Measurements from ENCODE around the gene DQX1. TPM values are rescaled to one million over a fixed set of nuclear protein-coding genes. Genes with fewer than 3 reads are reported as not detected.

Gene DQX1
- total and polyA plus RNA-seq, 9 of the 15 experiments (the other 6 are each of a cell fraction or from before 2014, with no cell fraction given), result 0.04 to 0.38 (median 0.18) TPM; not detected in 1

DNA sequence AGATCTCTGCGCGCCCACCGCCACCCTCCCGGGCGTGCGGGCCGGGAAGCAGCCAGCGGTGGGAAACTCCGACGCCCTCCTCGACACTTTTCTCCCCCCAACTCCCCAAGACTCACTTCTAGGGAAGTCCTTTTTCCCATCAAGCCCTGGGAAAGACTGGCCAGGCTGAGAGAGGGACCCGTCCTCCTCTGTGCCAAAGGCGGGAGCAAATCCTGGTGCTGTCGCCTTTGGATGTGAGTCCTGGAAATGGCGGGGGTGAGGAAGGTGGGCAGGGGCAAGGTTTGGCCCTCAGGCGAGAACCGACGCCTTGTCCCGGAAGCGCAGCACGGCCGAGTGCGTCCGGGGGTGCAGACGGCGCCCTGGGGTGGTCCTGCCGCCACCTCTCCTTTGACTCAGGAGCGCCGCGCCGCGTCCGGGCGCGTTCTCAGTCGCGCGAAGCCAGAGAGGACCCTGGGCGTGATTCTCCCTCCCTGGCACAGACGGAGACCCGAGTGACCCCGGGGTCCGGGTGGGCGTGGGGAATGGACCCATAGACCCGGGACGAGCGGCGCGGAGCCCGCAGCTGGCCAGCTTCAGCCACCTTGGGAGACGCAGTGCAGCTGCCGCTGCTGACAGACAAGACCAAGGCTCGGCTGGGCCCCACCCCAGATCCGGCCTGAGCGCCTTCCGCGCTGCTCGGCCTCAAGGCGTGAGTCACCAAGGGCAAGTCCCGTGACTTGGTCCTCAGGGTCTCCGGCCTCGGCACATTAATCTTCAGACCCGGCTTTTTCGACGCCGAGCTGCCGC, 23.1 kb downstream of the DQX1 start (continued):
- TF ChIP-seq, protein P1, sequence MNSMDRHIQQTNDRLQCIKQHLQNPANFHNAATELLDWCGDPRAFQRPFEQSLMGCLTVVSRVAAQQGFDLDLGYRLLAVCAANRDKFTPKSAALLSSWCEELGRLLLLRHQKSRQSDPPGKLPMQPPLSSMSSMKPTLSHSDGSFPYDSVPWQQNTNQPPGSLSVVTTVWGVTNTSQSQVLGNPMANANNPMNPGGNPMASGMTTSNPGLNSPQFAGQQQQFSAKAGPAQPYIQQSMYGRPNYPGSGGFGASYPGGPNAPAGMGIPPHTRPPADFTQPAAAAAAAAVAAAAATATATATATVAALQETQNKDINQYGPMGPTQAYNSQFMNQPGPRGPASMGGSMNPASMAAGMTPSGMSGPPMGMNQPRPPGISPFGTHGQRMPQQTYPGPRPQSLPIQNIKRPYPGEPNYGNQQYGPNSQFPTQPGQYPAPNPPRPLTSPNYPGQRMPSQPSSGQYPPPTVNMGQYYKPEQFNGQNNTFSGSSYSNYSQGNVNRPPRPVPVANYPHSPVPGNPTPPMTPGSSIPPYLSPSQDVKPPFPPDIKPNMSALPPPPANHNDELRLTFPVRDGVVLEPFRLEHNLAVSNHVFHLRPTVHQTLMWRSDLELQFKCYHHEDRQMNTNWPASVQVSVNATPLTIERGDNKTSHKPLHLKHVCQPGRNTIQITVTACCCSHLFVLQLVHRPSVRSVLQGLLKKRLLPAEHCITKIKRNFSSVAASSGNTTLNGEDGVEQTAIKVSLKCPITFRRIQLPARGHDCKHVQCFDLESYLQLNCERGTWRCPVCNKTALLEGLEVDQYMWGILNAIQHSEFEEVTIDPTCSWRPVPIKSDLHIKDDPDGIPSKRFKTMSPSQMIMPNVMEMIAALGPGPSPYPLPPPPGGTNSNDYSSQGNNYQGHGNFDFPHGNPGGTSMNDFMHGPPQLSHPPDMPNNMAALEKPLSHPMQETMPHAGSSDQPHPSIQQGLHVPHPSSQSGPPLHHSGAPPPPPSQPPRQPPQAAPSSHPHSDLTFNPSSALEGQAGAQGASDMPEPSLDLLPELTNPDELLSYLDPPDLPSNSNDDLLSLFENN (IDR thresholded peaks at IDR 0.05; ENCODE audit: low read depth in 2 of 2, low read length in 2 of 2), result no peak
- TF ChIP-seq SIN3B (IDR thresholded peaks at IDR 0.05; ENCODE audit: low read depth), result no peak
- TF ChIP-seq, protein P2, sequence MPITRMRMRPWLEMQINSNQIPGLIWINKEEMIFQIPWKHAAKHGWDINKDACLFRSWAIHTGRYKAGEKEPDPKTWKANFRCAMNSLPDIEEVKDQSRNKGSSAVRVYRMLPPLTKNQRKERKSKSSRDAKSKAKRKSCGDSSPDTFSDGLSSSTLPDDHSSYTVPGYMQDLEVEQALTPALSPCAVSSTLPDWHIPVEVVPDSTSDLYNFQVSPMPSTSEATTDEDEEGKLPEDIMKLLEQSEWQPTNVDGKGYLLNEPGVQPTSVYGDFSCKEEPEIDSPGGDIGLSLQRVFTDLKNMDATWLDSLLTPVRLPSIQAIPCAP (CRISPR knock-in tag; IDR thresholded peaks at IDR 0.05; ENCODE audit: borderline replicate concordance), result no peak
- TF ChIP-seq EP300 (IDR thresholded peaks at IDR 0.05; ENCODE audit: low read length), result 0 out of 2 replicates have a peak, but pooled peaks have one; percentile 20
- no peak for TF ChIP-seq CSDE1 (IDR thresholded peaks at IDR 0.05)
- no peak for TF ChIP-seq ZBTB1 (CRISPR knock-in tag; IDR thresholded peaks at IDR 0.05; ENCODE audit: borderline replicate concordance, low read depth)
- peak in 1 of 2 experiments; percentile 37; a peak in 2 of 4 replicates for TF ChIP-seq HDAC1 (IDR thresholded peaks at IDR 0.05)
- peak; percentile 43; the same call in 1 of the 2 replicates for TF ChIP-seq ZKSCAN1 (IDR thresholded peaks at IDR 0.05; ENCODE audit: low read depth, low read length)
- TF ChIP-seq, protein P3, sequence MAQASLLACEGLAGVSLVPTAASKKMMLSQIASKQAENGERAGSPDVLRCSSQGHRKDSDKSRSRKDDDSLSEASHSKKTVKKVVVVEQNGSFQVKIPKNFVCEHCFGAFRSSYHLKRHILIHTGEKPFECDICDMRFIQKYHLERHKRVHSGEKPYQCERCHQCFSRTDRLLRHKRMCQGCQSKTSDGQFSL (CRISPR knock-in tag; IDR thresholded peaks at IDR 0.05), result 0 out of 2 replicates have a peak, but pooled peaks have one; percentile 33
- TF ChIP-seq, protein P3 (tag; IDR thresholded peaks at IDR 0.05), result 0 out of 4 replicates have a peak, but pooled peaks of 1 of the 2 experiments have one; percentile 11
- peak; percentile 68 for TF ChIP-seq NFRKB (IDR thresholded peaks at IDR 0.05; ENCODE audit: low read depth)
- no peak for TF ChIP-seq SLC30A9 (CRISPR knock-in tag; IDR thresholded peaks at IDR 0.05)
- TF ChIP-seq ZNF143 (CRISPR knock-in tag; IDR thresholded peaks at IDR 0.05), result no peak
- TF ChIP-seq NCOA2 (IDR thresholded peaks at IDR 0.05; ENCODE audit: partially characterized antibody in 2 of 2), result no peak
- TF ChIP-seq STAT5A (IDR thresholded peaks at IDR 0.05; ENCODE audit: borderline replicate concordance, low read length), result no peak
- TF ChIP-seq PRPF4 (IDR thresholded peaks at IDR 0.05; ENCODE audit: insufficient read depth, low read depth, low read length, poor library complexity, severe bottlenecking), result no peak
- TF ChIP-seq ZNF124 (CRISPR knock-in tag; IDR thresholded peaks at IDR 0.05), result no peak
- TF ChIP-seq, protein P4, sequence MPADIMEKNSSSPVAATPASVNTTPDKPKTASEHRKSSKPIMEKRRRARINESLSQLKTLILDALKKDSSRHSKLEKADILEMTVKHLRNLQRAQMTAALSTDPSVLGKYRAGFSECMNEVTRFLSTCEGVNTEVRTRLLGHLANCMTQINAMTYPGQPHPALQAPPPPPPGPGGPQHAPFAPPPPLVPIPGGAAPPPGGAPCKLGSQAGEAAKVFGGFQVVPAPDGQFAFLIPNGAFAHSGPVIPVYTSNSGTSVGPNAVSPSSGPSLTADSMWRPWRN (IDR thresholded peaks at IDR 0.05; ENCODE audit: low read depth), result peak; percentile 46; the same call in 1 of the 2 replicates
- TF ChIP-seq, protein P5, sequence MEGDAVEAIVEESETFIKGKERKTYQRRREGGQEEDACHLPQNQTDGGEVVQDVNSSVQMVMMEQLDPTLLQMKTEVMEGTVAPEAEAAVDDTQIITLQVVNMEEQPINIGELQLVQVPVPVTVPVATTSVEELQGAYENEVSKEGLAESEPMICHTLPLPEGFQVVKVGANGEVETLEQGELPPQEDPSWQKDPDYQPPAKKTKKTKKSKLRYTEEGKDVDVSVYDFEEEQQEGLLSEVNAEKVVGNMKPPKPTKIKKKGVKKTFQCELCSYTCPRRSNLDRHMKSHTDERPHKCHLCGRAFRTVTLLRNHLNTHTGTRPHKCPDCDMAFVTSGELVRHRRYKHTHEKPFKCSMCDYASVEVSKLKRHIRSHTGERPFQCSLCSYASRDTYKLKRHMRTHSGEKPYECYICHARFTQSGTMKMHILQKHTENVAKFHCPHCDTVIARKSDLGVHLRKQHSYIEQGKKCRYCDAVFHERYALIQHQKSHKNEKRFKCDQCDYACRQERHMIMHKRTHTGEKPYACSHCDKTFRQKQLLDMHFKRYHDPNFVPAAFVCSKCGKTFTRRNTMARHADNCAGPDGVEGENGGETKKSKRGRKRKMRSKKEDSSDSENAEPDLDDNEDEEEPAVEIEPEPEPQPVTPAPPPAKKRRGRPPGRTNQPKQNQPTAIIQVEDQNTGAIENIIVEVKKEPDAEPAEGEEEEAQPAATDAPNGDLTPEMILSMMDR (IDR thresholded peaks at IDR 0.05 in 2 of 3, conservative IDR thresholded peaks at IDR 0.05 in 1 of 3; ENCODE audit: insufficient read depth in 2 of 3, low read depth in 1 of 3, low read length in 3 of 3), result peak; percentile 58 to 63 (median 62)

All from K562 (cell line).